ENCODE data around the gene FAM120B.

GRCh38 chr6:170421921-170422320 lies 115.4 kb downstream of the FAM120B start:
- TF ChIP-seq GATA2 (IDR thresholded peaks at IDR 0.05; ENCODE audit: low read depth, low read length) = no peak
- TF ChIP-seq GATA3 (IDR thresholded peaks at IDR 0.05; ENCODE audit: low read depth, low read length) = no peak

Measured in SH-SY5Y (cell line).